ENCODE results near the gene FFAR1. TPM values are rescaled to one million over a fixed set of nuclear protein-coding genes. Genes with fewer than 3 reads are reported as not detected.

Gene FFAR1
- total RNA-seq = not detected

- POLR2A ChIA-PET = interaction anchor here (1.0 kb wide), 1 partner anchor 11 kb away, joined by 4 read pairs; no protein-coding TSS in a partner anchor
- Mint-ChIP-seq H3K9me3 (ENCODE audit: insufficient read depth) (no peaks in the 10 kb centered on the region), H3K36me3 (ENCODE audit: low read depth) (no peaks in the 10 kb centered on the region), H3K4me1 (ENCODE audit: low read depth) (peaks cover 31% of the 10 kb centered on the region), H3K4me3 (peak within 1 kb of the TSS; percentile 51), H3K27ac (peak within 1 kb of the TSS; percentile 50), H3K27me3 (ENCODE audit: low read depth) (peaks cover 10% of the 10 kb centered on the region)
- CTCF ChIA-PET = interaction anchor here (0.8 to 3.3 kb wide), 6 partner anchors 10 to 148 kb away, joined by 3 to 18 read pairs (median 4); no protein-coding TSS in a partner anchor
- DNase-seq = peak; percentile 55
- peak; percentile 70 for ATAC-seq
These were observed at the start of gene FFAR1 for GRCh38 chr19:35347171-35347929. Gene FFAR1 (plus strand): TSS chr19:35347902. CDS start chr19:35351552, 3,650 bp downstream.

GRCh38 chr19:35297922-35298321 is 49.8 kb upstream of the FFAR1 start:
- Mint-ChIP-seq H3K27ac (no peak overlapping the region), H3K4me3 (no peak overlapping the region), H3K36me3 (ENCODE audit: low read depth) (no peaks in the 10 kb centered on the region), H3K27me3 (ENCODE audit: low read depth) (peaks cover 2% of the 10 kb centered on the region), H3K4me1 (ENCODE audit: low read depth) (no peaks in the 10 kb centered on the region), H3K9me3 (ENCODE audit: insufficient read depth) (no peaks in the 10 kb centered on the region)
- DNase-seq = no peak
- CTCF ChIA-PET = no interaction called here
- ATAC-seq = no peak
- POLR2A ChIA-PET = no interaction called here

- H3K9me3 Mint-ChIP-seq (ENCODE audit: insufficient read depth) = no peaks in the 10 kb centered on the region
- CTCF ChIA-PET = no interaction called here
- peaks cover 2% of the 10 kb centered on the region for H3K27me3 Mint-ChIP-seq (ENCODE audit: low read depth)
- no peak overlapping the region for H3K4me3 Mint-ChIP-seq
- DNase-seq (no peak), ATAC-seq (no peak)
- POLR2A ChIA-PET = no interaction called here
- H3K27ac Mint-ChIP-seq = no peak overlapping the region
- H3K36me3 Mint-ChIP-seq (ENCODE audit: low read depth) = no peaks in the 10 kb centered on the region
- H3K4me1 Mint-ChIP-seq (ENCODE audit: low read depth) = no peaks in the 10 kb centered on the region
These were observed 49.1 kb upstream of the FFAR1 start for GRCh38 chr19:35298561-35298972.

- Mint-ChIP-seq H3K4me1 (ENCODE audit: low read depth) (no peaks in the 10 kb centered on the region), H3K9me3 (ENCODE audit: insufficient read depth) (no peaks in the 10 kb centered on the region), H3K36me3 (ENCODE audit: low read depth) (no peaks in the 10 kb centered on the region), H3K4me3 (no peak overlapping the region), H3K27me3 (ENCODE audit: low read depth) (no peaks in the 10 kb centered on the region), H3K27ac (no peak overlapping the region)
- DNase-seq = no peak
- no peak for ATAC-seq
- ChIA-PET CTCF (no interaction called here), POLR2A (no interaction called here)
These were observed 48.0 kb upstream of the FFAR1 start for GRCh38 chr19:35299523-35300338.

GRCh38 chr19:35300339-35300649 is 47.4 kb upstream of the FFAR1 start:
- H3K27ac Mint-ChIP-seq = no peak overlapping the region
- CTCF ChIA-PET = no interaction called here
- no peak overlapping the region for H3K4me3 Mint-ChIP-seq
- H3K27me3 Mint-ChIP-seq (ENCODE audit: low read depth) = no peaks in the 10 kb centered on the region
- ATAC-seq = no peak
- no peak for DNase-seq
- H3K4me1 Mint-ChIP-seq (ENCODE audit: low read depth) = no peaks in the 10 kb centered on the region
- POLR2A ChIA-PET = no interaction called here
- H3K36me3 Mint-ChIP-seq (ENCODE audit: low read depth) = no peaks in the 10 kb centered on the region
- H3K9me3 Mint-ChIP-seq (ENCODE audit: insufficient read depth) = no peaks in the 10 kb centered on the region

- CTCF ChIA-PET = no interaction called here
- no peak overlapping the region for H3K27ac Mint-ChIP-seq
- no peak for DNase-seq
- no peaks in the 10 kb centered on the region for H3K4me1 Mint-ChIP-seq (ENCODE audit: low read depth)
- ATAC-seq = no peak
- H3K36me3 Mint-ChIP-seq (ENCODE audit: low read depth) = no peaks in the 10 kb centered on the region
- POLR2A ChIA-PET = no interaction called here
- no peak overlapping the region for H3K4me3 Mint-ChIP-seq
- no peaks in the 10 kb centered on the region for H3K9me3 Mint-ChIP-seq (ENCODE audit: insufficient read depth)
- no peaks in the 10 kb centered on the region for H3K27me3 Mint-ChIP-seq (ENCODE audit: low read depth)
These were observed 45.7 kb upstream of the FFAR1 start for GRCh38 chr19:35301961-35302360.

- ChIA-PET POLR2A (no interaction called here), CTCF (no interaction called here)
- no peaks in the 10 kb centered on the region for H3K36me3 Mint-ChIP-seq (ENCODE audit: low read depth)
- no peaks in the 10 kb centered on the region for H3K4me1 Mint-ChIP-seq (ENCODE audit: low read depth)
- ATAC-seq = no peak
- no peaks in the 10 kb centered on the region for H3K27me3 Mint-ChIP-seq (ENCODE audit: low read depth)
- H3K27ac Mint-ChIP-seq = no peak overlapping the region
- no peaks in the 10 kb centered on the region for H3K9me3 Mint-ChIP-seq (ENCODE audit: insufficient read depth)
- no peak overlapping the region for H3K4me3 Mint-ChIP-seq
- DNase-seq = no peak
These were observed 45.3 kb upstream of the FFAR1 start for GRCh38 chr19:35302446-35302845.

- H3K36me3 Mint-ChIP-seq (ENCODE audit: low read depth) = no peaks in the 10 kb centered on the region
- no peak overlapping the region for H3K27ac Mint-ChIP-seq
- DNase-seq (no peak), ATAC-seq (no peak)
- no peaks in the 10 kb centered on the region for H3K9me3 Mint-ChIP-seq (ENCODE audit: insufficient read depth)
- ChIA-PET CTCF (no interaction called here), POLR2A (no interaction called here)
- no peaks in the 10 kb centered on the region for H3K4me1 Mint-ChIP-seq (ENCODE audit: low read depth)
- no peak overlapping the region for H3K4me3 Mint-ChIP-seq
- H3K27me3 Mint-ChIP-seq (ENCODE audit: low read depth) = no peaks in the 10 kb centered on the region
These were observed 44.3 kb upstream of the FFAR1 start for GRCh38 chr19:35303357-35303915.

GRCh38 chr19:35304036-35304435 is 43.7 kb upstream of the FFAR1 start:
- ChIA-PET CTCF (no interaction called here), POLR2A (no interaction called here)
- Mint-ChIP-seq H3K4me1 (ENCODE audit: low read depth) (no peaks in the 10 kb centered on the region), H3K27ac (no peak overlapping the region), H3K36me3 (ENCODE audit: low read depth) (no peaks in the 10 kb centered on the region), H3K4me3 (no peak overlapping the region), H3K9me3 (ENCODE audit: insufficient read depth) (no peaks in the 10 kb centered on the region), H3K27me3 (ENCODE audit: low read depth) (no peaks in the 10 kb centered on the region)
- DNase-seq (no peak), ATAC-seq (no peak)

- DNase-seq (no peak), ATAC-seq (no peak)
- ChIA-PET POLR2A (no interaction called here), CTCF (no interaction called here)
- Mint-ChIP-seq H3K4me3 (no peak overlapping the region), H3K36me3 (ENCODE audit: low read depth) (no peaks in the 10 kb centered on the region), H3K27me3 (ENCODE audit: low read depth) (no peaks in the 10 kb centered on the region), H3K27ac (no peak overlapping the region), H3K4me1 (ENCODE audit: low read depth) (peaks cover under 1% of the 10 kb centered on the region), H3K9me3 (ENCODE audit: insufficient read depth) (no peaks in the 10 kb centered on the region)
These were observed 42.5 kb upstream of the FFAR1 start for GRCh38 chr19:35305181-35305580.

GRCh38 chr19:35306473-35307246 is 41.0 kb upstream of the FFAR1 start:
- ChIA-PET CTCF (interaction anchor here (0.6 to 0.9 kb wide), 2 partner anchors 8 to 47 kb away, joined by 3 read pairs; no protein-coding TSS in a partner anchor), POLR2A (no interaction called here)
- H3K4me3 Mint-ChIP-seq = no peak overlapping the region
- H3K9me3 Mint-ChIP-seq (ENCODE audit: insufficient read depth) = no peaks in the 10 kb centered on the region
- no peak for DNase-seq
- no peak overlapping the region for H3K27ac Mint-ChIP-seq
- peaks cover 6% of the 10 kb centered on the region for H3K4me1 Mint-ChIP-seq (ENCODE audit: low read depth)
- no peaks in the 10 kb centered on the region for H3K36me3 Mint-ChIP-seq (ENCODE audit: low read depth)
- ATAC-seq = no peak
- no peaks in the 10 kb centered on the region for H3K27me3 Mint-ChIP-seq (ENCODE audit: low read depth)

GRCh38 chr19:35307931-35308330 is 39.8 kb upstream of the FFAR1 start:
- Mint-ChIP-seq H3K4me1 (ENCODE audit: low read depth) (peaks cover 6% of the 10 kb centered on the region), H3K9me3 (ENCODE audit: insufficient read depth) (no peaks in the 10 kb centered on the region), H3K27ac (no peak overlapping the region), H3K4me3 (no peak overlapping the region), H3K36me3 (ENCODE audit: low read depth) (no peaks in the 10 kb centered on the region), H3K27me3 (ENCODE audit: low read depth) (no peaks in the 10 kb centered on the region)
- DNase-seq (no peak), ATAC-seq (no peak)
- ChIA-PET CTCF (interaction anchor here (1.2 kb wide), 1 partner anchor 160 kb away, joined by 3 read pairs; no protein-coding TSS in a partner anchor), POLR2A (no interaction called here)

All from activated CD8-positive, alpha-beta T cell treated with anti-CD3 and anti-CD28 coated beads, Interleukin-2, amount 10 ng/mL, durations not matched to agents 7 days and 5 days (primary cell).